HG03469 (cell line): ENCODE data around the gene GRIA3.
A peak's percentile ranks its signal among the peaks of the same experiment; 100 is the strongest.
"Not testable (repeated sequence)": the region's sequence is repeated elsewhere in the genome, so short reads cannot be mapped to it uniquely, and the experiment has no call there.

Experiments
- ATAC-seq: cut with Tn5 transposase; IDR thresholded peaks from one replicate; pipeline ENCODE4 v1.9.1; 2021; ENCODE audit warnings: mild to moderate bottlenecking, moderate library complexity, moderate number of reproducible peaks; ENCODE audit not compliant: unreplicated experiment

GRIA3 gene

DNA sequence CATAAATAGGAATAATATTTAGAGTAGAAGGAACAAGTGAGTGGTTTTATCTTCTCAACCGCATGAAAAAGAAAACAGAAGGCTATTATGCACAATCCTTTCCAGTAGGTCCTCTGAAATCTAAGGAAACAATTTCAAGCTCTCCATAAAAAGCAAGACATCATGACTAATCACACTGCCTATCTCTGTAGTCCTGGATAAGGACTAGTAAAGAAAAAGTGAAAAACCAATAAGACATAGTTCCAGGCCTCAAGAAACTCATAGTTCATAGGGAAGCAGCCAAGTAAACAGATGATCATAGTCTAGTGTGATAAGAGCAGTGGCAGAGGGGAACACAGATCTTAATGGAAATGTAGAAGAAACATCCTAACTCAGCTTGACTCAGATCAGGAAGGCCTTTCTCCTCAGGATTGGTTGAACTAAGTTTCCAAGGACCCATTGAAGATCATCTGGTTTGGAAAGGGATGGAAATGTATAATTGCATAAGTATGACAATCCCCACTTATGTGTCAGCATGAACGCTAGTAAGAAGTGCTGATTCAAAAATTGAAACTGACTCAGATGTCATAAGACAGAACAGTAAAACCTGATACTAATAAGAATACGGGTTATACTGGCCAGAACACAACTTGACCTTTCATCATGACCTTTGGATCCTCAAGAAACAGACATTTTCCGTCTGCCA lies 155.3 kb downstream of the GRIA3 start:
- no peak for ATAC-seq

DNA sequence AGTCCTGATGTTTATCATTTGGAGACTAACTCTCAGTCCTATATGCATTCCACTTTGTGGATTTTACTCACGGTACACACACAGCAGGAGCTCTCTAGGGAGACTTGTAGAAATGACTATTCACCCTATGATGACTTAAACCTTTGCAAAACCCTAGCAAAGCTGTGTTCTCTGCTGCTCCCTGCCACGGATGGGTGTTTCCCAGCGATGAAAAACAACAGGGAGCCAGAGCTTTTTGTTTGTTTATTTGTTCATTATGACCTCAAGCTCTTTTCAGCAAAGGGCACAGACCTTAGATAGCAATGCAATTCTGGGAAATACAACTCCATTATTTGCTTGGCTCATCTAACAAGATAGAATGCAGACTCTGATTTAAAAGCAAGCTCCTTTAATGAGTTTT lies 156.6 kb downstream of the GRIA3 start:
- ATAC-seq: peak; percentile 39

DNA sequence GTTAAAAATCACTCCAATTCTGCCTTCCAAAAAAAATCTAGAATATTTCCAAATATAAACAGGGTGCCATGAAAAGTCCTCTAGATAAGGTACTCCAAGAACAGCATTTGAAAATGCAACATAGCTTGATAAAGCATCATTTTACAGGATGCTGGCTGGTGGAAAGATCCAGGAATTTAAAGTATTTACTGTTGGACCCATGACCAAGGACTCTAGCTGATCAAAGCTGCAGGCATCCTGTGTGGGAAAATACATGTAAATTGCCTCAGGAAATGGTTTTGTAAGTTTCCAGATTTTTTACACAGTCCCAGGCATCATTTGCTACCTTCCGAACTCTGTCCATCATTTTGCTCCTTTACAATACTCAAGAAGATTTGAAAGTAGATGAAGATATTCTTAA lies 164.4 kb downstream of the GRIA3 start:
- no peak for ATAC-seq

DNA sequence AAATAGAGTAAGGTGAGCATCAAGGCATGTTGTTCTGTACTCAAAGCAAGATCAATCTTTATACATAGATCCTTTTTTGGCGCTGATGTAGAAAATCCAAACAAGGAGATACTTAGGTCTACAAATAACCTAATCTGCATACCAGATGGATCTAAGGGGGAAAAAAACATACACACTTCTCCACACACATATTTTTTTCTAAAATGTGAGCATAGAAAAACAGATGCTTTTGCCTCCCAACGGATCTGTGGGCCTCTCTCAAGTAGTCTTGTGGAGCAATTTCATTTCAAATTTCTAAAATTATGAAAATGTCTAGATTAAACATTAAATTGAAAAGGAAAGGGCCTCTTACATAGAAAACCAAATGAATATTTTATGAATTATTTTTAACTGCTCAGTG lies 166.1 kb downstream of the GRIA3 start:
- no peak for ATAC-seq

DNA sequence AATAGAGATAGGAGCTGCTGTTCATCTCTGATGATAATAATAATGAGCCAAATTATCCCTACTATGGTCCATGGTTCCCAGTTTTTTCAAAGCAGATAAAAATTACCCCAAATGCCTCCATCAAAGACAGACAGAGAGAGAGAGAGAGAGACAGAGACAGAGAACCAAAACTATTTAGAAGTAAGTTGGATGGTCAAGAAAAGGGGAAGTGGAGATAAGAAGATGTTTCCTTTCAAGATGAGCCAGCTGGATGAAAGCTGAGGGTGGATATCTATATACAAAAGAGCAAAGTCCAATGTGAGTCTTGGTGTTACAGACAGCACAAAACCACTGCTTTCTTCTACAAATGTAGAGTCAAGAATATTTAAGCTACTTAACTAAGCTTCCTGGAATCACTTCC lies 173.9 kb downstream of the GRIA3 start:
- ATAC-seq: peak; percentile 89

DNA sequence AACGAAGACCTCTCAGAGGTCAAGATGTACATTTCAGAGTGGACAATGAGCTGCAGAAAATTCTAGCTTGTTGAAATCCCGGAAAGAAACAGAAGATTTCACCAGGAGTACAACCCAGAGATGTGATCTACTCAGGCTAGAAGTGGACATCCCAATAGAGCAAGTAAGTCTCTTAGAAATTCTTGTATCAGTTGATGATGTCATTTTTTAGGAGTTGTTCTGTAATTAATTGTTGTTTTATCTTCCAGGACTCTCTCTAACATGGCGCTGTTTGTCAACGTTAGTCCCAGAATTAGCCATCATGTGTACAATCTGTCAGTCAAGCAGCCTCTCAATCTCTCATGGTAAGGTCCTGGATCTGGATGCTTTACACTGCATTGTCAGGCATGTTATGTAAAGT lies 174.4 kb downstream of the GRIA3 start:
- no peak for ATAC-seq

DNA sequence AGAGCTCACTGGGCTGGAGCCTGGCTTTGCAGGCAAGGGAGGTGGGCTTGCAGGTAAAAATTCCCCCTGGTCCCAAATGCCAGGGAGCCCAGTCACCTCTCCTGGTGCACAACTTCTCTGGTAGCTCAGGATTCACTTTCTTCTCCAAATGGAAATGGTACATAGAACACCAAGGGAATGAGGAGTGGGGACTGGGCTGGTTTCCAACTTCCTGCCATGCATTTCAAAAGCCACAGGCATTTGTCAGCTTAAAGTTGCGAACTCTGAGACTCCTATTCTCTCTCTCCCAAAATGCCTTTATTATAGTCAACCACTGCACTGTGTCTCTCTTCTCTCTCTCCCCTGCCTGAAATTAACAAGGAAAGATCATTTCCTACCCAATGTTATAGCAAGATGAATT lies 177.3 kb downstream of the GRIA3 start:
- ATAC-seq: no peak

DNA sequence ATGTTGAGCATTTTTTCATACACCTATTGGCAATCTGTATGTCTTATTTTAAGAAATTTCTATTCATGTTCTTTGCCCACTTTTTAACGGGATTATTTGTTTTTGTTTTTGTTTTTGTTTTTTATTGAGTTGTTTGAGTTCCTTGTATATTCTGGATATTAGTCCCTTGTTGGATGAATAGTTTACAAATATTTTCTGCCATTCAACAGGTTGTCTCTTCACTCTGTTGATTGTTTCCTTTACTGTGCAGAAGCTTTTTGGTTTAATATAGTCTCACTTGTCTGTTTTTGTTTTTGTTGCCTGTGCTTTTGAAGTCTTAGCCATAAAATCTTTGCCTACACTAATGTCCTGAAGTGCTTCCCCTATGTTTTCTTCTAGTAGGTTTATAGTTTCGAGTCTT lies 202.1 kb downstream of the GRIA3 start:
- ATAC-seq: not testable (repeated sequence)

DNA sequence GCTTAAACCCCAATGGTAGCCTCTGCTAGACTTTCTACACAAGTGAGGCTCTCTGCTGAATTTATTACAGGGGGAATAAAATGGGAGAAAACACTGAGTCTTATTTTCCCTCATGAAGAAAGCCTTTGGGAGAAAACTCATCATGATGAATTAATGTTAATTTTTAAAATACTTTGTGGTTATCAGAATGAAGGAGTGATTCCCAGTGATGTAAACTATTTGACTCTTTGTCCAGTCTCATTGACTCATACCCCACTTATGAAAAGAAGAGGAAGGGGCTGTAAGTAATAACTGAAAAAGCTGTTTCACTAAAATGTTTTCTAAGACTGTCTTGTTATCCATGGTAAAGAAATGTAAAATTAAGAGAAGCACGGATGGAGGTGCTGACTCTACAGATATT lies 208.8 kb downstream of the GRIA3 start:
- no peak for ATAC-seq

DNA sequence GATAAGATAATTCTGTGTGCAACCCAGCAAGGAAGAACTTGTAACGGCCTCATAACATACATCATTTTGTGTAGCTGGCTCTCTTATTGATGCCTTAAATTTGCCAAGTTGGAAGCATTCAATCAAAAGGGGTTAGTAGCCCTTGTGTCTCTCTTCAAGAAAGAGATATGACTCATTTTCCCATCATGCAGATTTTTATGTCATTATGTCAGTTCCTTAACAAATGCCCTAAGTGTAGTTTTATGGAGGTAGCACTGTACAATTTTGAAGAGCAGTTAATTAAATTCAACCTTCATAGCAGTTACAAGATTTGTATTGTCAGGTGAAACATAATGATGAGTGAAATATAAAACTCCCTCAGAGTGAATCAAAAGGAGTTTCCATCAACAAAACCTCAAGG lies 215.6 kb downstream of the GRIA3 start:
- ATAC-seq: no peak

DNA sequence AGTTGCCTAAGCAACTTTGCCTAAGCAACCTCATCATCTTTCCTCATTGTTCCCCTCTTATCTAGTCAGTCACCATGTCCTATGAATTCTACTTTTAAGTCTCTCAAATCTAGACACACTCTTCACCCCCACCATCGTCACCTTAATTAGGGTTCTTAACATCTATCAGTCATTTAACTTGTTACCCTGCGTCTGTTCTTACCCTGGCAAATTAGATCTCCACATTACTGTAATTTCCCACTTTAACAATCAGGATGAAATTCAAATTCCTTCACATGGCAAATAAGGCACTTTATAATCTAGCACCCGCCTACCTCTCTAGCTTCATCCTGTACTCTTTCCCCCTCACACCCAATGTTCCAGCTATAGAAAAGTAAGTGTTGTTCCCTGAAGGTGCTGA lies 221.2 kb downstream of the GRIA3 start:
- ATAC-seq: no peak

DNA sequence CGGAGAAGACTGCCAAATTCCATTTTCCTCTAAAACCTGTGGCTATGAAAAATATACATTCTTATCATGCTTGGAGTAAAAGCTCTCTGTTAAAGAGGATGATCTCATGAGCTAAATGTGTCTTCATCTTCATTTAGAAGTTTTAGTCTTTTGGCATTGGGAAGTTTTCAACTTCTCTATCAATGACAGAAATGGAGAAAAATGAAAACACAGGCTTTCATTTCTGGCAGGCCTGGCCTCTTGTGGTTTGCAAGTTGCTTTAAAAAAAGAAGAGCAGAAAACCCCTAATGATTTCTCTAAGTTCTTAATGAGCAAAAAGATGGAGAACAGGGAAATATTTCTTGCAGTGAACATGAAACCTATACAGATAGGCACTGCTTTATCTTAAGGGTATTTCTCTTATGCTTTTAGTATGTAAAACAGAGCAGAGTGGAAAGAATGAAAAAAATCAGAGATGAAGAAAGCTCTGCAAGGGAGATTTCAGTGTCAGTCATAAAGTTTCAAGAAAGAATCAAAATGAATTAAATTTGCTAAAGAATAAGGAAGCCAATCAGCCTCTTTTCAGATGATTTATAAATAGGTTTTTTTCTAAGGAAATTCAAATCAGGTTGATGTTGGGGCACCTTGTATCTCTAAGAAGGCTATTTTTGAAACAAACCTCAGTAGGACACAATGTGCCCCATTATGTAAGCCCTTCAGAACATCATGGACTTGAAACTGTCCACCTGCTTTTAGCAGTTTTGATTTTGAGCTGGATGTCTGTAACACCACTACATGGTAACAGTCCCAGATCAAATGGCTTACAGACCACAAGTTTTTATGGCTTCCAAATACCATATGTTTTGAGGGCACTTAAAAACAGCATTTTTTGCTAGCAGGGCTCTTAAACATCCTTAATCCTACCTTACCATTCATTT lies 225.0 kb downstream of the GRIA3 start:
- ATAC-seq: peak; percentile 39

DNA sequence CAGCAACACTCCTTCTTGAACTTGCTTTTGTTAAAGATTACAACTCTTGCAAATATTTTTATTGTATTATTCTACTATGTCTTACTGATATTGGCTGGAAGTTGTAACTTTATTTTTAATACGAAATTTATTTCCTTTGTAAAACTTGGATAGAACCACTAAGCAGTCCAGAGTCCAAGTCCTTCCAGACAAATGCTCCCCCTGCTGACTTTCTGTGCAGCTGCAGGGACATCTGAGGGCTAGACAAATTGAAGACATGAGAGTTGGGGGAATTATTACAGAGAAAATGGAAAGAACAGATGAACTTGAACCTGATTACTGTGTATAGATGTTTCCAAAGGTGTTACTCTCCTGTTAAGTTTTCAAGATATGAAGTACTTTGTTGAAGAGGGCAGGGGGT lies 238.8 kb downstream of the GRIA3 start:
- ATAC-seq: no peak

DNA sequence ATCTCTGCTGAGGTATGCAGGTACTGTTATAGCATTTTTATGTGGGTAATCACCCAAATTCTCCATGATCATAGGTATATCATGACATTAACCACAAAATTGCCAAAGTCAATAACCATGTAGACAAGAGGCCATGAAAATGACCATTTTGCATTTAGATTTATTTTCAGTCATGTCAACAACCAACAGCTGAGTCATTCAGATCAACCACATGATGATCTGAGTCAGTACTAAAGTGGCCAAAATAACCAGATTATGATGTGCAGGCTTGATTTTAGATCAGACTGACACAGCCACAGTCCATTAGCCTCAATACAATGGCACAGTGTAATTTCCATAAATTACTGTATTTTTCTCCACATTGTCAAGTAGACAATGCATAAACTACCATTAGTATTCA lies 240.5 kb downstream of the GRIA3 start:
- ATAC-seq: peak; percentile 95

DNA sequence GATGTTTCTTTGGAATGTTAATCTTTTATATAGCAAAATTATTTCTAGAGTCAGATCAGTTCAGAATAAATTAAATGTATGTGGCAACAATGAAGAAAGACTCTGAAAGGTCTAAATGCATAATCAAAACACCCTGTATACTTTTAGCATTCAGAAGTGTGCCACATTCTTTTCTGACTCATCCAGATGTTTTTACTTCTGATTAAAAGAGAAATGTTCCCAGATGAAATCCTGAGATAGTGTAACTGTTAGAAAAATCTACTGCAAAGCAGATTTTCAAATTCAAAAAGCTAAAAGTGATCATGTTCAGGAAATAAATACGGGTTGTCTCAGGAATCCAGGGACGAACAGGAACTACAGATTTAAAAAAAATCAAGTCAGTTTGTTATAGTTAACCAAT lies 241.4 kb downstream of the GRIA3 start:
- ATAC-seq: no peak

DNA sequence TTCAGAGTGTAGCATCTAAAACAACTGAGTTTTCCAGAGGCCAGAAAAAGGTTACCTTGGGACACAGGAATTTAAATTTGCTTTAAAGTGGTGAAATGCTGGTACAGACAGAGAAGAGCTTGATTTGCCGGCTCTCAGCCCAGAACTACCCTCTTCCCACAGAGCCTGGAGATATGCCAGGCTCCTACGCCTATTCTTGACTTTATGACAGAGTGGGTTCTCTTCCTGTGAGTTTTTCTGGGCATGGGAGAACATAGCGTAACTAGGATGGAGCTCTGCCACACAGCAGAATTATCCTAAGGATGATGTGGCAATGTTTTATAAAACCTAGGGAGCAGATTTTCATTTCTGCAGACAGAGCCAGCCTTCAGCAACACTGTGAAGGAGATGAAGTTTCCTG lies 241.8 kb downstream of the GRIA3 start:
- ATAC-seq: no peak

DNA sequence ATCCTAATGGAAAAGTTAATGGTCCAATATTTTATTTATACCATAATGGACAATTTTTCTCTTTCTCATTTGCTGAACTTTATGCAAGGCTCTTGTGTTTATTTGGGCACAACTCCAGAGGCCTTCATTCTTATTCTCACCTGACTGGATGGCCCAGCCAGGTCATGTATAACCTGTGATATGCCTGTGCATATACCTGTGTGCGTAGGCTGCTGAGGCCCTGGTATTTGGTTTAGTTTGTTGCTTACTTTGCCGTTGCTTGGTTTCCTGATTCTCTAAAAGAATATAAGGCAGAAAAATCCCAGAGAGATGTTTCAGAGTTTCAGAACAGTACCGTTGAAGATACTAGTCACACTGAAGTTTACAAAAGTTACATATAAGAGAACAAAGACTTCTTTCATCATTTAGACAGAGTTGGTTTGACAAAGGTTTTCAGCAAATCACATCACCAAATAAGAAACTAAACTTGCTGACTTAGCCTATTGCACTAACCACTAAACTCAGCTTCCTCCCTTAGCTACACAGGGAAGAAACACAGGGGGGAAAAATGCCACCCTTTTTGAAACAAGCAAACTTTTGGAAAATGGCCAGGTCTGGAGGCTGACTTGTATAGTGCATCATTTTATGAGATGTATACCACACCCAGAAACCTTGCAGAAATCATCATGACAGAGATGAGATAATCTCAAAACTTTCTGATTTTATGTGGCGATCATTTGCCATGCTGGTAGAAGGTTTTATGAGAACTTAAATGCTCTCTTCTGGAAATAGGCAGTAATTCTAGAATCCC lies 248.5 kb downstream of the GRIA3 start:
- no peak for ATAC-seq

DNA sequence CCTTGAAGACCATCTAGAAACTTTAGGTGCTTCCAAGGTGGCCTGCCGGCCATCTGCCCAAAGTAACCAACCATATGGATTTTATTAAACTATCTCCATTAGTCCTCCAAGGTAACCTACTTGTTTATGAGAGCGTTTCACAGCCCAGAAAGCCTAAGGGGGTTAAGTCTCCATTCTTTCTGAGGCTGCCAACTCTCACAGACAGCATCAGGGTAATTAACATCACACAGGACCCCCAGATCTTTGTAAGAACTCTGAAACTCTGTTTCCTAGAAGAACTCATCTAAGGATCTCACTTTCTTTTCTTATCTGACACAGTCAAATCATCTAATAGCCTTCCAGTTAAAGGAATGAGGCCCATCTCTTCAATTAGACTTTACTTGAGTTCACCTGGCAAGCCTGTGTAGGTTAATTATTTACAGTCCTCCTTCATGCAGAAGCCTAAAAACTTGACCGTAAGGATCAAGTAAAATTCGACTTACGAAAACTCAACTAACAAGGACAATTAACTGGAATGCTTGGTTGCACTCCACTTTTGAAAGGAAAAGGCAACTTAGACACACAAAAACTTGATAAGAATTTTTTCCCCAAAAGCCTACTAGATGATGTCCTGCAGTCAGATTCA lies 252.5 kb downstream of the GRIA3 start:
- no peak for ATAC-seq

DNA sequence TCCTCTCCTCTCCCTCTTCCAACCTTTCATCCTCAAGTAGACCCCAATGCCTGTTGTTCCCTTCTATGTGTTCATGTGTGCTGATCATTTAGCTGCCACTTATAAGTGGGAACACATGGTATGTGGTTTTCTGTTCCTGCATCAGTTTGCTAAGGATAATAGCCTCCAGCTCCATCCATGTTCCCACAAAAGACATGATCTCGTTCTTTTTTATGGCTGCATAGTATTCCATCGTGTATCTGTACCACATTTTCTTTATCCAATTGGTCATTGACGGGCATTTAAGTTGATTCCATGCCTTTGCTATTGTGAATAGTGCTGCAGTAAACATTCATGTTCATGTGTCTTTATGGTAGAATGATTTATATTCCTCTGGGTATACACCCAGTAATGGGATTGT lies 255.8 kb downstream of the GRIA3 start:
- not testable (repeated sequence) for ATAC-seq

DNA sequence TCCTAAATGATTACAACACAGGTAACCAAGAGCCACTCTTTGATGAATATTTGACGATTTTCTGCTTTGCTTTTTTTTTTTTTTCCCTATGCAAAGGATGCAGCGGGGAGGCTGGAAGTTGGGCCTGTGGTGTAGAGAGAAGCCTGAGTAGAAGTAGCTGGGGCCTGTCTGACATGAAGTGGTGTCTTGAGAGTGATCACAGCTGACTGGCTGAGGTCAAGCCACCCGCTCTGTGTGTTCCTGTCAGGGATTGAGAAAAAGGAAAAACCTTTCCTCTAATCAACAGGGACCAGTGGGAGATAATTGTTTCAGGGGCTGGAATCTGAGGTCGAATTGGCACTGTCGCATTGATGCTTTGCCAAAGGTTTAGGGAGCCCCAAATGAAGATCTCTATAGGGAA lies 258.7 kb downstream of the GRIA3 start:
- ATAC-seq: no peak

DNA sequence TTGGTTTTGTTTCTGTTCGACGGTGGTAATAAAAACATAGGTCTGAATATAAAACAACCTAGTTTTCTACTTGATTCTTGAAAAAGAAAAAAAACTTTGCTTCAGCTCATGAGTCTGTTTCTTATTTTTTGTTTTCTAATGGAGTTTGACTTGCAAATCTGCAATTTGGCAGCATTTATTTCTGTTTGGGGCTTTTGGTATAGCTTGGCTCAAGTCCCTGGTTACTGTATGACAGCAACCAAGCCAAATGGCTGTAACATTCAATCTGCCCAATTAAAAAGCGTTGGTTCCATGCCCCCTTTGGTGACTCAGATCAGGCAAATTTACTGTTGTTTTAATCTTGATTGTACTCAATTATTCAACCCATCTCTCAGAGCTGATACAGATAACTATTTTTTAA lies 263.4 kb downstream of the GRIA3 start:
- no peak for ATAC-seq
